Endothelial cell of umbilical vein (primary cell): Measurements from ENCODE around the gene KCTD5.

Experiments used
- EZH2 ChIP-seq: IDR thresholded peaks from 2 replicates; pipeline ENCODE4 v1.6.1; 2012; ENCODE audit warnings: borderline replicate concordance, low read depth, mild to moderate bottlenecking, moderate library complexity, low read length, inconsistent platforms; ENCODE audit not compliant: severe bottlenecking
- FOS ChIP-seq: IDR thresholded peaks from 2 replicates; pipeline ENCODE4 v1.6.1; 2011; ENCODE audit warnings: mild to moderate bottlenecking, low read length, moderate library complexity, borderline replicate concordance; ENCODE audit not compliant: insufficient read depth
- GATA2 ChIP-seq: IDR thresholded peaks from 2 replicates; pipeline ENCODE4 v1.7.0; 2011; ENCODE audit warnings: low read depth, mild to moderate bottlenecking, moderate library complexity, mixed read lengths, low read length; ENCODE audit not compliant: insufficient read length, insufficient read depth
- JUN ChIP-seq: IDR thresholded peaks from 2 replicates; pipeline ENCODE4 v1.6.1; 2011; ENCODE audit warnings: borderline replicate concordance, low read depth; ENCODE audit not compliant: insufficient read length, insufficient read depth
- MYC ChIP-seq: IDR thresholded peaks from one replicate; pipeline ENCODE4 v1.6.1; 2011; ENCODE audit warnings: mild to moderate bottlenecking, low read depth, low read length
- POLR2A ChIP-seq: IDR thresholded peaks from 2 replicates; pipeline ENCODE4 v1.6.1; 2012; ENCODE audit warnings: low read depth, mild to moderate bottlenecking, control low read depth, low read length
- POLR2AphosphoS5 ChIP-seq: IDR thresholded peaks from 2 replicates; pipeline ENCODE4 v1.6.1; 2012; ENCODE audit warnings: low read depth, mild to moderate bottlenecking, control low read depth, low read length, moderate library complexity; ENCODE audit not compliant: insufficient read depth
- TF ChIP-seq, protein P1 (sequence below), 2 donors: IDR thresholded peaks; 1 replicate in 1 of 2; 2 replicates in 1 of 2; pipeline ENCODE4 v1.5.1; 2011; ENCODE audit warnings: low read length in 2 of 2, mild to moderate bottlenecking in 2 of 2, moderate library complexity in 2 of 2, control low read depth in 1 of 2, inconsistent platforms in 1 of 2, low read depth in 1 of 2; ENCODE audit not compliant: insufficient read depth in 1 of 2; ENCODE audit errors: extremely low read depth in 1 of 2
- TF ChIP-seq, protein P2 (sequence below): IDR thresholded peaks from 2 replicates; pipeline ENCODE4 v1.6.1; 2011; ENCODE audit not compliant: insufficient read depth, insufficient read length

DNA sequence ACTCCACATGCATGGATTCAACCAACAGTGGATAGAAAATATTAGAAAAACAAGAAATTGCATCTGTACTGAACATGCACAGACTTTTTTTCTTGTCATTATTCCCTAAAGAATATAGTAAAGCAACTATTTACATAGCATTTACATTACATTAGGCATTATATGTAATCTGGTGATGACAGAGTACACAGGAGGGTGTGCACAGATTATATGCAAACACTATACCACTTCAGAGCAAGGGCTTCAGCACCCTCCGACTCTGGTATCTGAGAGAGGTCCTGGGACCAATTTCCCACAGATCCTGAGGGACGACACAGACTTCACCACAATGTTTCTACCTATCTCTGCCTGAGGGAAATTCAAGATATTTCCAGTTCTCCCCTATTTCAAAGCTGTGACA, 25.3 kb upstream of the KCTD5 start:
- TF ChIP-seq, protein P1, sequence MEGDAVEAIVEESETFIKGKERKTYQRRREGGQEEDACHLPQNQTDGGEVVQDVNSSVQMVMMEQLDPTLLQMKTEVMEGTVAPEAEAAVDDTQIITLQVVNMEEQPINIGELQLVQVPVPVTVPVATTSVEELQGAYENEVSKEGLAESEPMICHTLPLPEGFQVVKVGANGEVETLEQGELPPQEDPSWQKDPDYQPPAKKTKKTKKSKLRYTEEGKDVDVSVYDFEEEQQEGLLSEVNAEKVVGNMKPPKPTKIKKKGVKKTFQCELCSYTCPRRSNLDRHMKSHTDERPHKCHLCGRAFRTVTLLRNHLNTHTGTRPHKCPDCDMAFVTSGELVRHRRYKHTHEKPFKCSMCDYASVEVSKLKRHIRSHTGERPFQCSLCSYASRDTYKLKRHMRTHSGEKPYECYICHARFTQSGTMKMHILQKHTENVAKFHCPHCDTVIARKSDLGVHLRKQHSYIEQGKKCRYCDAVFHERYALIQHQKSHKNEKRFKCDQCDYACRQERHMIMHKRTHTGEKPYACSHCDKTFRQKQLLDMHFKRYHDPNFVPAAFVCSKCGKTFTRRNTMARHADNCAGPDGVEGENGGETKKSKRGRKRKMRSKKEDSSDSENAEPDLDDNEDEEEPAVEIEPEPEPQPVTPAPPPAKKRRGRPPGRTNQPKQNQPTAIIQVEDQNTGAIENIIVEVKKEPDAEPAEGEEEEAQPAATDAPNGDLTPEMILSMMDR (IDR thresholded peaks at IDR 0.05; ENCODE audit: extremely low read depth in 1 of 2, insufficient read depth in 1 of 2, low read depth in 1 of 2, low read length in 2 of 2): no peak
- no peak for TF ChIP-seq POLR2A
- no peak for TF ChIP-seq GATA2
- no peak for TF ChIP-seq FOS
- no peak for TF ChIP-seq POLR2AphosphoS5
- TF ChIP-seq EZH2: no peak
- TF ChIP-seq JUN: no peak
- TF ChIP-seq, protein P2, sequence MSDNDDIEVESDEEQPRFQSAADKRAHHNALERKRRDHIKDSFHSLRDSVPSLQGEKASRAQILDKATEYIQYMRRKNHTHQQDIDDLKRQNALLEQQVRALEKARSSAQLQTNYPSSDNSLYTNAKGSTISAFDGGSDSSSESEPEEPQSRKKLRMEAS: no peak
- TF ChIP-seq MYC: no peak
